Progenitor cell of endocrine pancreas (in vitro differentiated cells): ENCODE measurements around the gene ZNF667. TPM values are rescaled to one million over a fixed set of nuclear protein-coding genes. Genes with fewer than 3 reads are reported as not detected.

ENCODE experiments used
- DNase-seq: peaks from one replicate; pipeline ENCODE4 v3.0.0; 2021; ENCODE audit warnings: low spot score; ENCODE audit not compliant: unreplicated experiment
- H3K27ac Mint-ChIP-seq: 2 replicates; pipeline ENCODE4 v1.8.0; 2021; ENCODE audit warnings: mild to moderate bottlenecking, moderate library complexity, mixed read lengths
- H3K27me3 Mint-ChIP-seq: 2 replicates; pipeline ENCODE4 v1.8.0; 2021; ENCODE audit warnings: mixed read lengths
- H3K36me3 Mint-ChIP-seq: 2 replicates; pipeline ENCODE4 v1.8.0; 2022; ENCODE audit warnings: mixed read lengths; ENCODE audit not compliant: insufficient read depth
- H3K4me1 Mint-ChIP-seq: 2 replicates; pipeline ENCODE4 v1.8.0; 2021; ENCODE audit warnings: low read depth, mixed read lengths
- H3K4me3 Mint-ChIP-seq: 2 replicates; pipeline ENCODE4 v1.8.0; 2021; ENCODE audit warnings: low read depth, mild to moderate bottlenecking, moderate library complexity, mixed read lengths
- H3K9me3 Mint-ChIP-seq: 2 replicates; pipeline ENCODE4 v1.8.0; 2021; ENCODE audit warnings: low read depth, mixed read lengths
- total RNA-seq: library from RNA; stranded (reverse); gene quantifications from 2 replicates; pipeline ENCODE4 v1.2.1, GENCODE V29; 2021
- TF ChIP-seq, protein P1 (sequence below): fragments of 200-600 bp; sonication (generic); IDR thresholded peaks from one replicate; pipeline ENCODE4 v1.5.0; 2021; ENCODE audit warnings: antibody characterized with exemption, mild to moderate bottlenecking; ENCODE audit not compliant: unreplicated experiment

The ZNF667 gene
- total RNA-seq, 1 donor from 2014 or later: not detected

DNA sequence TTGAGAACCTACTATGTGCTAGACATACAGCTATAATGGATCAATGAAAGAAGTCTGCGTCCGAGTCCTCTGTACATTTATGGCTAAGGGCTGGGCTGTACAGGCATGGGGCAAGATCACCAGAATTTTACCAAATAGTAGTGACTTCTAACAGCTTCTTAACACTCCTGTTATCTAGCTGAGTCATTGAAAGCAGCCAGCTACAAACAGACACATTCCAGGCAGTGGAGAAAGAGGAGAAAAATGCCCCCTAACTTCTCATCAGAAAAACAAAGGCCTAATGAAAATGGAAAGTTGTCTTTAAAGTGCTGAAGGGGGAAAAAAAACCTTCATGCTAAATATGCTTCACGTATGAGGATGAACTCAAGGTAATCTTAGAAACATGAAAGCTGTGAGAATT, 14.3 kb upstream of the ZNF667 start:
- Mint-ChIP-seq H3K9me3 (peaks cover 69% of the 10 kb centered on the region), H3K36me3 (peaks cover 1% of the 10 kb centered on the region), H3K4me3 (no peak overlapping the region), H3K4me1 (no peaks in the 10 kb centered on the region), H3K27ac (no peak overlapping the region), H3K27me3 (no peaks in the 10 kb centered on the region)
- DNase-seq: no peak
- TF ChIP-seq, protein P1, sequence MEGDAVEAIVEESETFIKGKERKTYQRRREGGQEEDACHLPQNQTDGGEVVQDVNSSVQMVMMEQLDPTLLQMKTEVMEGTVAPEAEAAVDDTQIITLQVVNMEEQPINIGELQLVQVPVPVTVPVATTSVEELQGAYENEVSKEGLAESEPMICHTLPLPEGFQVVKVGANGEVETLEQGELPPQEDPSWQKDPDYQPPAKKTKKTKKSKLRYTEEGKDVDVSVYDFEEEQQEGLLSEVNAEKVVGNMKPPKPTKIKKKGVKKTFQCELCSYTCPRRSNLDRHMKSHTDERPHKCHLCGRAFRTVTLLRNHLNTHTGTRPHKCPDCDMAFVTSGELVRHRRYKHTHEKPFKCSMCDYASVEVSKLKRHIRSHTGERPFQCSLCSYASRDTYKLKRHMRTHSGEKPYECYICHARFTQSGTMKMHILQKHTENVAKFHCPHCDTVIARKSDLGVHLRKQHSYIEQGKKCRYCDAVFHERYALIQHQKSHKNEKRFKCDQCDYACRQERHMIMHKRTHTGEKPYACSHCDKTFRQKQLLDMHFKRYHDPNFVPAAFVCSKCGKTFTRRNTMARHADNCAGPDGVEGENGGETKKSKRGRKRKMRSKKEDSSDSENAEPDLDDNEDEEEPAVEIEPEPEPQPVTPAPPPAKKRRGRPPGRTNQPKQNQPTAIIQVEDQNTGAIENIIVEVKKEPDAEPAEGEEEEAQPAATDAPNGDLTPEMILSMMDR: no peak

DNA sequence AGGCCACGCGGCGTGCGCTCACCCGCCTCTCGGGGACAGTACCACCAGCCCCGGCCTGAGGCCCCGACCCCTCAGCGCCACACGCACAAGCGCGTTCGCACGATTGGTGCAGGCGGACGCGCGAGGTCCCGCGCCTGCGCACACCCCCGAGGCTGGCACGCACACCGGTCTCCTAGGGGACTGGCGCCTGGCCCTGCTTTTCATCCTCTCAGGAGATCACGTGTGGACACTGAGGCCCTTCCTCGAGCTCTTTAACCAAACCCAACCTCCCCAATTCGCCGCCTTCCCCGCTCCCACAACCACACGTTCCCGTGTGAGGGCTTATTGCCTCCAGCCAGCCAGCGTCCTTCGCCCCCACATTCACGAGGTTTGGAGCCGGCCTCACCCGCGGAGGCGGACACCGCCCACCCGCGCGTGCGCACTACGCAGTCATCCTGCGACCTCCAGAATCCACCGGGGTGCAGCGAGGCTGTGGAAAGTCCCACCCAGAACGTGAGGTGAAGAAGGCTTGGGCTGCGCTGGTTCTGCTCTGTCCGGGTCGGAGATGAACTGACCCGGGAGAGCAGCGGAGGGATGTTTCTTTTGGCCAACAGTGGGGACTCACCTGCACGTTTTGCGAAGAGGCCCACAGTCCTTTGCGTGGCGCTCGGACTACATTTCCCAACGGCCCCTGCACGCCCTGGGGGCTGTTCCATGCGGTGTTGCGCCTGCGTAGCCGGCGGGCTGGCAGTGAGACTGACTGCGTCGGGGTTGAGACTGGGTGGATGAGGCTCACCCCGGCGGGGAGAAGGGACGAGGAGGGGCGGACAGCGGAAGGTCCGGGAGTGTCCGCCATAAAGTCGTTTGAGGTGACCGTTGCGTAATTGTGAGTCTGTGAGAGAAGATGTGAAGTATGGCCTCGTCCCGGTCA, 539 bp upstream of the ZNF667 start:
- H3K36me3 Mint-ChIP-seq: peaks cover 7% of the 10 kb centered on the region
- TF ChIP-seq, protein P1: no peak
- no peak overlapping the region for H3K4me3 Mint-ChIP-seq
- no peak overlapping the region for H3K27ac Mint-ChIP-seq
- no peaks in the 10 kb centered on the region for H3K4me1 Mint-ChIP-seq
- DNase-seq: no peak
- peaks cover 61% of the 10 kb centered on the region for H3K9me3 Mint-ChIP-seq
- H3K27me3 Mint-ChIP-seq: no peaks in the 10 kb centered on the region

DNA sequence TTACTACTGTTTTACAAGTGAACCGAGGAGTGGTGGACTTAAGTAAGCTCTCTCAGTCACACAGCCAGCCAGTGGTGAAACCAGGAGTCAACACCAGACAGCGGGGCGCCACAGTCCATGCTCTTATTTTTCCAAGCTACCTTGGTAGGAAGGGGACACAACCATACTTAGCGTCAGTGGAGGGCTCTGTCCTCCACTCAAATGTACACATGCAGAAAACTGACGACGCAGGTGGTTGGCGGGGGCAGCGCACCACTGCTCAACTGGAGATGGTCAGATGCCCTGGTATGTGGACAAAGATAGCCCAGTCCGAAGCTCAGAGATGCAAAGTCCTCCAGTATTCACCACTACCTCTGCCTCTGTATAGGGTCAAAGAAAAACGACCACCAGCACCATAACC, 1.1 kb downstream of the ZNF667 start:
- H3K27ac Mint-ChIP-seq: no peak overlapping the region
- H3K27me3 Mint-ChIP-seq: no peaks in the 10 kb centered on the region
- no peak for DNase-seq
- peaks cover 70% of the 10 kb centered on the region for H3K9me3 Mint-ChIP-seq
- TF ChIP-seq, protein P1: no peak
- no peaks in the 10 kb centered on the region for H3K4me1 Mint-ChIP-seq
- no peak overlapping the region for H3K4me3 Mint-ChIP-seq
- peaks cover 7% of the 10 kb centered on the region for H3K36me3 Mint-ChIP-seq

DNA sequence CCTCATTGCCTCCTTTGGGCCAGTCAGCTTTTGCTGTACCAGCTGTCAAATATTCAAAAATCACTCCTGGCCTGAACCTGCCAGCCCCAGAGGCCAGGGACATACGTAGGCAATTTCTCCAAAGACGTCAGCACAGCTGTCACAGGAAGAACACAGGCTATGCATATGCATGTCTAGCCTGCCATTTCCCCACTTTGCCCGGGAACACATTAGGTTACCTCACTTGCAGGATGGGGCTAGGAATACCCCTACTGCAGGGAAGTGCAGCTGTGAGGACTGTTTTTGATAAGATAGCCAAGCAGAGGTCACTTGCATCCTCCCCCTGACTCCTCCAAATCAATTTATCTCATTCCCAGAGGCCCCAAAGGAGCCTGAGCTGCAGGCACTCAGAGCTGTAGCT, 2.8 kb downstream of the ZNF667 start:
- no peak overlapping the region for H3K27ac Mint-ChIP-seq
- no peak overlapping the region for H3K4me3 Mint-ChIP-seq
- TF ChIP-seq, protein P1: no peak
- no peaks in the 10 kb centered on the region for H3K27me3 Mint-ChIP-seq
- DNase-seq: no peak
- no peaks in the 10 kb centered on the region for H3K4me1 Mint-ChIP-seq
- peaks cover 7% of the 10 kb centered on the region for H3K36me3 Mint-ChIP-seq
- H3K9me3 Mint-ChIP-seq: peaks cover 70% of the 10 kb centered on the region

DNA sequence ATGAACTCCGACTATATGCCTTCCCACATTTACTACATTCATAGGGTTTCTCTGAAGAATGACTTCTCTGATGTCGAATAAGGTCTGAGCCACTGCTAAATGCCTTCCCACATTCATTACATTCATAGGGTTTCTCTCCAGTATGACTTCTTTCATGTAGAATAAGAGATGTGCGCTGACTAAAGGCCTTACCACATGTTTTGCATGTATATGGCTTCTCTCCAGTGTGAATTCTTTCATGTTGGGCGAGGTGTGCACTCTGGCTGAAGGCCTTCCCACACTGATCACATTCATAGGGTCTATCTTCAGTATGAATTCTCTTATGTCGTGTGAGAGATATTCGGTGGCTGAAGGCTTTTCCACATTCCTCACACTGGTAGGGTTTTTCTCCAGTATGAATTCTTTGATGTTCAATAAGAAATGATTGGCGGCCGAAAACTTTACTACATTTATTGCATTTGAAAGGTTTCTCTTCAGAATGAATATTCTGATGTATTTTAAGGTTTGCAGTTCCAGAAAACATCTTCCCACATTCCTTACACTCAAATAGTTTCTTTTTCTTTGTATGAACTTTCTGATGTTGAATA, 35.8 kb downstream of the ZNF667 start:
- Mint-ChIP-seq H3K36me3 (peaks cover 1% of the 10 kb centered on the region), H3K27me3 (no peaks in the 10 kb centered on the region), H3K4me1 (no peaks in the 10 kb centered on the region), H3K27ac (no peak overlapping the region), H3K9me3 (peaks cover 47% of the 10 kb centered on the region), H3K4me3 (no peak overlapping the region)
- TF ChIP-seq, protein P1: no peak
- DNase-seq: no peak
